GM19238 (cell line): ENCODE data around the gene FBXL15.

Experiments used
- DNase-seq: peaks from one replicate; pipeline ENCODE4 v3.0.0; 2011; ENCODE audit warnings: low spot score; ENCODE audit not compliant: insufficient read length

FBXL15 gene, protein sequence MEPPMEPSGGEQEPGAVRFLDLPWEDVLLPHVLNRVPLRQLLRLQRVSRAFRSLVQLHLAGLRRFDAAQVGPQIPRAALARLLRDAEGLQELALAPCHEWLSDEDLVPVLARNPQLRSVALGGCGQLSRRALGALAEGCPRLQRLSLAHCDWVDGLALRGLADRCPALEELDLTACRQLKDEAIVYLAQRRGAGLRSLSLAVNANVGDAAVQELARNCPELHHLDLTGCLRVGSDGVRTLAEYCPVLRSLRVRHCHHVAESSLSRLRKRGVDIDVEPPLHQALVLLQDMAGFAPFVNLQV

DNA sequence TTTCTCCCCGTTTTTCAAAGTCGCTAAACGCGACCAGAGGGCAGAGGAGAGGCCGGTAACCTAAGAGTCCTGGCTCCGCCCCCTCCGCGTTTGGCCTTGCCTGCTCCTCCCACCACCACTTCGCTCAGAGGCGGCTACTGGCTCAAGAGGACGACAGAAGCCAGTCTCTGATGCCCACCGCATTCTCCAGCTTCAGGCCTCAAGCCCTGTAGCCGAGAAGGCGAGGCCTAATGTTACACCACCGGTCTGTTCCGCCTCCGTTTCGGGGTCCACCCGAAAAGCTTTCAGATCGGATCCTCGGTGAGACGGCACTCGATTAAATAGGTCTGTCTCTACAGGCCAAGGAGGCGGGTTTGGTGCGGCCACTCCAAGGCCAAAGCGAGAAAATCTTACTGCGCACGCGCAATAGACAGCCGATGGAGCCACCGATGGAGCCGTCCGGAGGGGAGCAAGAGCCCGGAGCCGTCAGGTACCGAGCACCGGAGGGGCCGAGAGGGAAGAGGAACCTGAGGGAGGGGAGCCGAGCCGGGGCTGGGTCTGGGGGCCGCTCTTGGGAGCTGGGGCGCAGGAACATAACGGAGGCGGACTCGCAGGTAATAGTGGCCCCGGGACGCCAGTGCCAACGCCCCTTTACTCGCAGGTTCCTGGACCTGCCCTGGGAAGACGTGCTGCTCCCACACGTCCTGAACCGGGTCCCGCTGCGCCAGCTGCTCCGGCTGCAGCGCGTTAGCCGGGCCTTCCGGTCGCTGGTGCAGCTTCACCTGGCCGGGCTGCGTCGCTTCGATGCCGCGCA, at the start of gene FBXL15:
Gene FBXL15 (plus strand): TSS at position 123 of the 793 bp plus-strand sequence. CDS start 294 bp downstream, at position 417.
- DNase-seq, result peak; percentile 97

DNA sequence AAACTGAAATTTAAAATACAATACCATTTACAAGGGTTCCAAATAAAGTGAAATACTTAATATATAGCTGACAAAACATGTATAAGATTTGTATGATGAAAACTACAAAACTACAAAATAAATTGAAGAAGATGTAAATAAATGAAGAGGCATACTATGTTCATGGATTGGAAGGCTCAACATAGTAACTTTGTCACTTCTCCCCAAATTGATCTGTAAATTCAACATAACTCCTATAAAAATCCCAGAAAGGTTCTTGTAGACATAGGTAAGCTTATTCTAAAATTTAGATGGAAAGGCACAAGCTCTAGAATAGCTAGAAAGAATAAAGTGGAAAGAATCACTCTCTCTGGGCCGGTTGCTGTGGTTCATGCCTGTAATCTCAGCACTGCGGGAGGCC, 49.3 kb upstream of the FBXL15 start:
- DNase-seq, result no peak

DNA sequence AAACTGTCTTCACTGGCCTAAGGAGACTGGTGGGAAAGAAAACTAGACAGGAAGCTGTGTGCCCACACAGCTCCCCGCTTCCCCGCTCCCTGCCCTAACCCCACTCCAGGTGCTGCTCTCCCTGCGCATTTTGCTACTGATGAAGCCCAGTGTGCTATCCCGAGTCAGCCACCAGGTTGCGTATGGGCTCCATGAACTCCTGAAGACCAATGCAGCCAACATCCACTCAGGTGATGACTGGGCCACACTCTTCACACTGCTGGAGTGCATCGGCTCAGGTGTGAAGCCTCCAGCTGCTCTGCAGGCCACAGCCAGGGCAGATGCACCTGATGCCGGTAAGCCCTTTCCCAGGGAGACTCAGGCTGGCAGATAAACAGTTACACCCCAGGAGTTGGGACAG, 45.4 kb upstream of the FBXL15 start:
- no peak for DNase-seq

DNA sequence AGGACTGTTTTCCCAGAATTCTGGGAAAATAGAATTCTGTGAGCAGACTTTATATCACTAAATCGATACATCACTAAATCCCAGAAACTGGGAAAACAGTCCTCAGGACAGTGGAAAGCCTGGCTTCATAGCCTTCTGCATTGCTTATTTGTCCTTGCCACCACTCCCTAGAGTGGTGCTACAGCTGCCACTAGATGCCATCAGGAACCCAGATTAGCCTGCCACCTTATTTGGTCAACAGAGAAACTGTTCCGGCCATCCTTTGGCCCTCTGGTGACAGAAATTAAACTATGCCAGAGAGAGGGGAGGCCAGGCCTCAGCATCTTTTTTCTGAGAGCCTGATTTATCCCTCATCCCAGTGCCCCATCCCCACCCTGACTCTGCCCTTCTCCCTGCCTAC, 44.8 kb upstream of the FBXL15 start:
- DNase-seq, result no peak

DNA sequence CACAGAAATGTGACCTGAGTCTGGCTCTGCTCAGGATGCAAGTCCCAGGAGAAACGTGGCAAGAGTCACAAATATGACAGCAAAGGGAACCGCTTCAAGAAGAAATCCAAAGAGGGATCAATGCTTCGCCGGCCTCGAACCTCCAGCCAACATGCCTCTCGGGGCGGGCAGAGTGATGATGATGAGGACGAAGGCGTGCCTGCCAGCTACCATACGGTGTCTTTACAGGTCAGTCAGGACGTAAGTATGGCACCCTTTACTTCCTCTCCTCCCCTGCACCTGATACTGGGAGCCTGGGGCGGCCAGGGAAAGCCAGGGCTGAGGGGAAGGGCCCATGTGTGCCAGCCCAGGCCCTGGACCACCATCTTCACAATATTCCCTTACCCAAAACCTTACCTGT, 43.7 kb upstream of the FBXL15 start:
- no peak for DNase-seq

DNA sequence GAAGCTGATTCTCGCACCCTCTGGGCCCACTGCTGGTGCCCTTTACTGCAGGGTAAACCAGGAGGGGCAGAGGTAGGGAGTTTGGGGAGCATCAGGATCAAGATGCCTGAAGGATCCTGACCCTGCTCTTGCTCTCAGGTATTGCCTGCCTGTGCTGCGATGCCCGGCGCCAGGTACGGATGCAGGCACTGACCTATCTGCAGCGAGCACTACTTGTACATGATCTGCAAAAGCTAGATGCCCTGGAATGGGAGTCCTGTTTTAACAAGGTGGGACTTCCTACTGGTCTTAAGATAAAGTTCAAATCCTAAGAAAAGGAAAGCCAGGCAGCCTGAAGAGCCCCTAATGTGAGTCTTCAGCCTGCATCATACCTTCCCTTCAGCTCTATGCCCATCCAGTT, 41.3 kb upstream of the FBXL15 start:
- DNase-seq, result no peak

DNA sequence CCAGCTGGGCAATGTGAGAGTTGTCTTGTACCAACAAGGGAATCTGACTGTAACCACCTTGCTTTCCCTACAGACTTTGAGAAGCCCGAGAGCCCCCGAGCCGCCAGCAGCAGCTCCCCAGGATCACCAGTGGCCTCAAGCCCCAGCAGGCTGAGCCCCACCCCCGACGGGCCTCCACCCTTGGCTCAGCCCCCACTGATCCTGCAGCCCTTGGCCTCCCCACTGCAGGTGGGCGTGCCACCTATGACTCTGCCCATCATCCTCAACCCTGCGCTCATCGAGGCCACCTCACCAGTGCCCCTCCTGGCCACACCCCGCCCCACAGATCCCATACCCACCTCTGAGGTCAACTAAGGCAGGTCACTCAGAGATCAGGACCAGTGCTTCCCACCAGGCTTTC, 38.7 kb upstream of the FBXL15 start:
- no peak for DNase-seq

DNA sequence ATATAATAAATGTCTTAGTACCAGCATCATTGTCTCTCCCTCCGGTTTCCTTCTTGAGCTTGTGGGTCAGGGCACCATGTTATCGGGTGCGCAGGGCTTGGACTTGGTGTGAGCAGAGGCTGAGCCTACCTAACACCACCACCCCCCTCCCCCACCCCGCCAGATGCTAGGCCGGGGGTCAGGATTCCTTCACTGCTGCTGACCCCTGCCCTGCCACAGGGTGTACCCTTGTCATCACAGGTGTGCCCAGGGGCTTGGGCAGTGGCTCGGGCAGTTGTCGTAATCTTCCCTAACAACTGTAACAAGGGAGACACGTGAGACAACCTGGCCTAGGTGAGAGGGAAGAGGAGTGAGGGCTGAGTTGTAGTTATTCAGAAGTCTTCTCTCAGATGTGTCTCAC, 37.8 kb upstream of the FBXL15 start:
- no peak for DNase-seq

DNA sequence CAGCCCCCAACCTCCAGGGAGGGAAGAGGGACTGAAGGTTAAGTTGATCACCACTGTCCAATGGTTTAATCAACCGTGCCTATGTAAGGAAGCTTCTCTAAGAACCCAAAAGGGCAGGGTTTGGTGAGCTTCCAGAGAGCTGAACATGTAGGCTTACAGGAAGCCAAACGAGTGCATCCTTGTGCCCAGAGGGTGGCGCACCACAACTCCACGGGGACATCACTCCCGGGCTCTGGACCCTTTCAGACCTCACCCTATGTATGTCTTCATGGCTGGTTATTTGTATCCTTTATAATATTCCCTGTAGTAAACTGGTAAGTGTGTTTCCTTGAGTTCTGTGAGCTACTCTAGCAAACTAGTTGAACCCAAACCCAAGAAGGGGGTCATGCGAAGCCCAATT, 36.6 kb upstream of the FBXL15 start:
- no peak for DNase-seq

DNA sequence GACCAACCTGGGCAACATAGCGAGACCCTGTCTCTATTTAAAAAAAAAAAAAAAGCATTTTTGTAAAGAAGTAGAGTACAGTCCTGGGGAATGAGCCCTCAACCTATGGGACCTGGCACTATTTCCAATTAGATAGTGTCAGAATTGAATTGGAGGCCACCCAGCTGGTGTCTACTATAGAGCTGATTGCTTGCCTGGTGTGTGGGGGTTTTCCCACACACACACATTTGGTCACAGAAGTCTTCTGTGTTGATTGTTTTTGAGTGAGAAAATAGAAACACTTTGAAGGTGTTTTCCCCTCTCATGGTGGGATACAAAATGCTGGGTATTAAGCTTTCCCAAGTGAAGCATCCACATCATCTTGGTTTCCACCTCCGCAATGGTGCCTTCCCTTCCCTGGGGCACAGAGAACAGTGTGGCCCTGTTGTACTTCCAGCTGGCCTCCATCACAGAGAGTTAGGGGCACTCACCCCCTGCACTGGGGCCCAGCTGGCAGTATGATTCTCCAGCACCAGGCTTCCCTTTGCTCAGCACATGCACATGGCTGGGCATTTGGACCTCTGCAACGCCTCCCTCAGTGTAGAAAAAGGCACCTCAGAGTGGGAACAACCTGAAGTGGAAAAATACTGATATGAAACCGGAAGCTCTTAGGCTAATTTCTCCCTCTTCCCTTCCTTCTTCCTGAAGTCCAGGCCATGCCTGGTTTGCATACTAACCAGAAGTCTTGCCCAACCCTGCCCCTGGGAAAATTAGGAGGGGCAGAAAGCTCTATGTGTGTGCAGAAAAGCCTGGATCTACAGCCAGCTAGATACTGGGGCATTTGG, 35.8 kb upstream of the FBXL15 start:
- DNase-seq, result no peak

DNA sequence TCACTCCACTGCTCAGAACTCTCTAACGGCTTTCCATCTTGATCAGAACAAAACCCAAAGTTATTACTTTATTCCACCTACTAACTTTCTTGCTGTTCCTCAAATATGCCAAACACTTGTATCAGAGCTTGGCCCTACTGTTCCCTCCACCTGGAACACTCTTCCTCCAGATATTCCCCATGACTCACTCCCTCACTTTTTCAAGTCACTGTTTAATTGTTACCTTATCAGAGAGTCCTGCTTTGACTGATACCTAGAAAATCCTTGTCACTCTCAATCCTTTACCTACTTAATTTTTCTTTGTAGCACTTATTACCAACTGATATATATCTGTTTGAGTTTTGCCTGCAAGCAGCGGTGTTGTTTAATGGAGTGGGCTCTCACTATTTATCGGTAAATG, 30.7 kb upstream of the FBXL15 start:
- no peak for DNase-seq

DNA sequence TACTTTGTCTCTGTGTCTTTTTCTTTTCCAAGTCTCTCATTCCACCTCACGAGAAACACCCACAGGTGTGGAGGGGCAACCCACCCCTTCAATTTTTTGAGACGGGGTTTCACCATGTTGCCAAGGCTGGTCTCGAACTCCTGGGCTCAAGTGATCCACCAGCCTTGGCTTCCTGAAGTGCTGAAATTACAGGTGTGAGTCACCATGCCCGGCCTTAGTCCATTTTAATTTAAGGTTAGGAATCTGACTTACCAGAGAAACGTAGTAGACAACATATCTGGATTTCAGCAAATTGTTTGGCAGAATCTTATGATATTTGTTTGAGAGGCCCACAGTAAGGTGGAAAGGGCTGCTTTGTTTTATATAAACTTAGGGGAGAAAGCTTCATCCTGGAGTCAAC, 28.3 kb upstream of the FBXL15 start:
- DNase-seq, result no peak

DNA sequence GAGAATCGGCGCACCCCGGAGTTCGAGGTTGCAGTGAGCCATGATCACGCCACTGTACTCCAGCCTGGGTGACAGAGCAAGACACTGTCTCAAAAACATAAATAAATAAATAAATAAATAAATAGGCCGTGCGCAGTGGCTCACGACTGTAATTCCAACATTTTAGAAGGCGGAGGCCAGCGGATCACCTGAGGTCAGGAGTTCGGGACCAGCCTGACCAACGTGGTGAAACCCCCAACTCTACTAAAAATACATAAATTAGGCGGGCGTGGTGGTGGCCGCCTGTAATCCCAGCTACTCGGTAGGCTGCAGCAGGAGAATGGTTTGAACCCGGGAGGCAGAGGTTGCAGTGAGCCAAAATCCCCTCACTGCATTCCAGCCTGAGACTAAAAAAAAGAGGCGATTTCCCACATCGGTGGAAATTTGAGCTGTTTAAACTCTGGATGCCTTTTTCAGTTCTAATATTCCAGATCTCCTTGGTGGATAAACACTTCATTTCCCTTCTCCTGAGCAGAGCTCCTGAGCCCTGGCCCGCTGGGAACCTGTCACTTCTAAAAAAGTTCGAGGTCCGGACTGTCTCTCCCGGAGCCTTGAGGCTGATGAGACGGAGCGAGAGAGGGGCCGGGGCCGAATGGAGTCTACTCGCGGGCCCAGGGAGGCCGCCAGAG, 27.1 kb upstream of the FBXL15 start:
- no peak for DNase-seq

DNA sequence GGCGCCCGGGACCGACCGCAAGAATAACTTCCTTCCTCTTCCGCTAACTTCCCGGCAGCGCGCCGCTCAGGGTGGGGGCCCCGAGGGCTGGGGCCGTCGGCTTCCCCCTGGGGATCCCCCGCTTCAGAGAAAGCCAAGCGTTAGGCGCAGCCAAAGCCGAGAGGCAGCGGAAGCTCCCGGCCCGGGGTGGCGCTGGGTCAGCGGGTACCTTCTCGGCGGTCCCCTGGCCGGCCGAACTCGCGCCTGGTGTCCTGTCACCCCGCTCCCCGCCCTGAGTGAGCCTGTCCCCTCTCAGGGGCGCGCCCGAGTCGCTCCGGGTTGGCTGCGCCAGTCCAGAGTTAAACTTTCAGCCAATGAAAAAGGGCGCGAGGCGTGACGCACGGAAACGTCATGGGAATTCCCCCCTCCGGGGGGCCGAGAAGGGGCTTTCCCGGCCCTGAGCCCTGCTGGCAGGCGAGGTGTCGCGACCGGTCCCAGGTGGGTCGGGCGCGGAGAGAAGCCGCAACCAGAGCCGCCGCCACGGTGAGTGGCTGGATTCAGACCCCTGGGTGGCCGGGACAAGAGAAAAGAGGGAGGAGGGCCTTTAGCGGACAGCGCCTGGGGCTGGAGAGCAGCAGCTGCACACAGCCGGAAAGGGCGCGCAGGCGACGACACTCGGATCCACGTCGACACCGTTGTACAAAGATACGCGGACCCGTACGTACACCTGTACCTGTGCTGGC, 26.4 kb upstream of the FBXL15 start:
- DNase-seq, result peak; percentile 98

DNA sequence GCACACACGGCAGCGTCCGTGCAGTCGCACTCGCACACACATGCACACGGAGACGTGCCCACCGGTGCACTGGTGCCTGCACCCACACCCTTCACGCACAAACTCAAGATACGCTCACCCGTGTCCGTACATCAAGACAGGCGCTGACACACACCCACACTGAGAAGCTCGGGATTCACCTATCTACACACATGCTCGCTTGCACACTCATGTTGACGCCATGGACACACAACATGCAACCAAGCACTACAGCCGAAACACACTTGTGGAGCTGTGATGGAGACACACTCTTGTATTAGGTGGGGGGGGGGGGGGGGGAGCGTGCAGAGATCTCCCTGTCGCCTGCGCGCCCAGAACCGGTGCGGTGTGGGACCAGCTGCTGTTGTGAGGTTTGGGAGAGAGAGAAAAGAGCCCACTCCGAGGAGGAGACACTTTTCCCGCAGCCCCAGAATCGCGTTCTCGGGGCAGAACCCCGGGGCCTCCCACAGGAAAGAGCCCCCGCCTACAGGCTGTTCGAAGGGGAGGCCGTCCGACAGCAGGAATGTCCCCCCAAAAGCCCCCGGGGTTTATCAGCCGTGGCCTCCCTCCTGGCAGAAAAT, 25.7 kb upstream of the FBXL15 start:
- no peak for DNase-seq

DNA sequence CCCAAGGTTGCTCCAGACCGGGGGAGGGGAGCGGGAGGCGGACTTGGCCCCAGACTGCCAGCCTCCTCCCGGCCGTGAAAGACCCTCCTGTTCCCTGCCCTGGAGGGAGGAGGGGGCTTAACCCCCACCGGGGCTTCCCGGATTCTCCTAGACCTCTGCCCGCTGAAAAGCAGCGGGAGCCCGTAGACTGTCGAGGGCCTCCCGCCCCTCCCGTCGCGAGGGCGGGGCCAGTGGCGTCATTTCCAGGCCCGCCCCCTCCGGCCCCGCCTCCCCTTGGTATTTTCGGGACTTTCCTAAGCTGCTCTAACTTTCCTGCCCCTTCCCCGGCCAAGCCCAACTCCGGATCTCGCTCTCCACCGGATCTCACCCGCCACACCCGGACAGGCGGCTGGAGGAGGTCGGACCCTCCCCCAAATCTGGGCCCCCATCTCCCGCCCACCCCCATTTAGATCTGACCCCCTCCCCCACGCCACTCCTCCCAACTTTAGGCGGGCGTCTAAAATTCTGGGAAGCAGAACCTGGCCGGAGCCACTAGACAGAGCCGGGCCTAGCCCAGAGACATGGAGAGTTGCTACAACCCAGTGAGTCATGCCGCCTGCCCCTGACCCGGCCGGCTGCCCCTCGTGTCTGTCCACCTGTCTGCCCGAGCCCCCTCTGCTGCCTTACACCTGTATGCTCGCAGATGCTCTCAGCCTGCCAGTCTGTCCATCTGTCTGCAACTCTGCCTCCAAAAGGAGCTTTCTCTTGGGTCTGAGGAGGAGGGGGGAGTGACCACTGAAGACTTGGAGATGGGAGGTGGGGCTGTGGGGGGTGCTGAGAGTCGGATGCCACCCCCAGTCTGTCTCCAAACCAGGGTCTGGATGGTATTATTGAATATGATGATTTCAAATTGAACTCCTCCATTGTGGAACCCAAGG, 25.0 kb upstream of the FBXL15 start, which contains the start of gene NFKB2:
Gene NFKB2 (plus strand): TSS at position 306 of the 917 bp plus-strand sequence. CDS start 255 bp downstream, at position 561.
- DNase-seq, result peak; percentile 88

DNA sequence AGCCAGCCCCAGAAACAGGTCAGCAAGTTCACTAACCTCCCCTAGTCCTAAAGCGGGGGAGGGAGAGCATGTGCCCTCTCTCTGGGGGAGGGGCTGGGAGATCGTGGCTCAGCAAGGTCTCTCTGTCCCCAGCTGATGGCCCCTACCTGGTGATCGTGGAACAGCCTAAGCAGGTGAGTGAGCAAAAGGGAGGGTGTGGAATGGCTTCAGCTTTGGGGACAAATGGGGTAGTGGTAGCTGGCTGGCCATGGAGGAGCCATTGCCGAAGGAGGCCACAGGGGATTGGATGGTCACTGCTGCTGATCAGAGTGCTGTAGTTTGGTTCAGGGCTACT, 24.4 kb upstream of the FBXL15 start:
- no peak for DNase-seq

DNA sequence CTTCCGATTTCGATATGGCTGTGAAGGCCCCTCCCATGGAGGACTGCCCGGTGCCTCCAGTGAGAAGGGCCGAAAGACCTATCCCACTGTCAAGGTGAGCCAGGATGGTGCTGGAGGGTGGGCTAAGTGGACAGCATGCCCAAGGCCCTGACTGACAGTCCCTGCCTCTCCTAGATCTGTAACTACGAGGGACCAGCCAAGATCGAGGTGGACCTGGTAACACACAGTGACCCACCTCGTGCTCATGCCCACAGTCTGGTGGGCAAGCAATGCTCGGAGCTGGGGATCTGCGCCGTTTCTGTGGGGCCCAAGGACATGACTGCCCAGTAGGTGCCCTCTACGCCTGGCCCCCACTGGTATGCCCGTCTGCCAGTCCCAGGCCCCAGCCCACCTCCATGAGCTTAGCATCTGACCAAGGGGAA, 23.9 kb upstream of the FBXL15 start:
- DNase-seq, result no peak
